Activated naive CD4-positive, alpha-beta T cell treated with anti-CD3 and anti-CD28 coated beads, Interleukin-2, amount 50 U/mL, for 72 hours (primary cell): Measurements from ENCODE around the gene GALNT1. TPM values are rescaled to one million over a fixed set of nuclear protein-coding genes. Genes with fewer than 3 reads are reported as not detected.

Source experiments
- ATAC-seq, 2 donors: fragments of 150-1000 bp; cut with Tn5 transposase; 2 replicates each; pipeline ENCODE4 v1.10.0; 2021; ENCODE audit warnings: mild to moderate bottlenecking in 2 of 2, moderate library complexity in 2 of 2
- DNase-seq, 2 donors: peaks; one replicate each; pipeline ENCODE4 v3.0.0; 2021 to 2022; ENCODE audit warnings: low spot score in 2 of 2
- H3K27ac Mint-ChIP-seq, 2 donors: one replicate each; pipeline ENCODE4 v1.8.0; 2022; ENCODE audit warnings: mild to moderate bottlenecking in 2 of 2, mixed read lengths in 2 of 2
- H3K36me3 Mint-ChIP-seq, 2 donors: one replicate each; pipeline ENCODE4 v1.8.0; 2022; ENCODE audit warnings: mixed read lengths in 2 of 2
- H3K9me3 Mint-ChIP-seq, 2 donors: one replicate each; pipeline ENCODE4 v1.8.0; 2022; ENCODE audit warnings: mixed read lengths in 2 of 2
- total RNA-seq, 2 donors: library from RNA; stranded (reverse); gene quantifications; one replicate each; pipeline ENCODE4 v1.2.3, GENCODE V29; 2022

GALNT1 gene
- total RNA-seq, 2 donors from 2014 or later = 16.4 to 47.6 TPM

- Mint-ChIP-seq H3K27ac (no peak overlapping the region), H3K9me3 (peaks cover 35 to 39% of the 10 kb centered on the region in 2 donors), H3K36me3 (peaks cover 39 to 60% of the 10 kb centered on the region in 2 donors)
- DNase-seq = no peak
- no peak for ATAC-seq
Measured at GRCh38 chr18:35603528-35603927, 22.0 kb downstream of the GALNT1 start.

DNA sequence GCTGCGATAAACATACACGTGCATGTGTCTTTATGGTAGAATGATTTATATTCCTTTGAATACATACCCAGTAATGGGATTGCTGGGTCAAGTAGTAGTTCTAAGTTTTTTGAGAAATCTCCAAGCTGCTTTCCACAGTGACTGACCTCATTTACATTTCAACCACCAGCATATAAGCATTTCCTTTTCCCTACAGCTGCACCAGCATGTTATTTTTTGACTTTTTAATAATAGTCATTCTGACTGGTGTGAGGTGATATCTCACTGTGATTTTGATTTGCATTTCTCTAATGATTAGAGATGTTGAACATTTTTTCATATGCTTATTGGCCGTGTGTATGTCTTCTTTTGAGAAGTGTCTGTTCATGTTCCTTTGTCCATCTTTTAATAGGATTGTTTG is 22.8 kb downstream of the GALNT1 start:
- peaks cover 38 to 55% of the 10 kb centered on the region in 2 donors for H3K36me3 Mint-ChIP-seq
- DNase-seq (no peak), ATAC-seq (no peak)
- peaks cover 35 to 39% of the 10 kb centered on the region in 2 donors for H3K9me3 Mint-ChIP-seq
- no peak overlapping the region for H3K27ac Mint-ChIP-seq

- ATAC-seq = peak in 1 of 2 donors; percentile 63
- peaks cover 22 to 26% of the 10 kb centered on the region in 2 donors for H3K9me3 Mint-ChIP-seq
- peaks cover 23 to 41% of the 10 kb centered on the region in 2 donors for H3K36me3 Mint-ChIP-seq
- no peak overlapping the region for H3K27ac Mint-ChIP-seq
- DNase-seq = no peak
Measured at GRCh38 chr18:35605686-35606417, 24.3 kb downstream of the GALNT1 start.

DNA sequence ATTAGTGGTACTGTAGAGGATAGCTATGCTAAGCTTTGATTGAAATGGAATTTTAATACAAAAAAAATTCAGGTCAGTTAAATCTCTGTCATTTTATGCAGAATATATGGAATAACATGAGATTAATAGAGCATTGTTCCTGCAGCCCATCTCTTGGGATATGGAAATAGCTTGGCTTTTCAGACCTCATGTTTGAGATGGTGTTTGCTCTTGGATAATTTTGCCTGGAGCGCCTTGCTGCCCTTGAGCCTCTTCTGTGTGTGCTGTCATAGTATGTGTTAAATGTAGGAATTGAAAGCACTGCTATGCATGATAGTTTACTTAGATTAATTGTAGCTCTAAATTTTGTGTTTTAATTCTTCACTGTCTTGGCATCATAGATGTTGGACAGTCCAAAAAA is 27.7 kb downstream of the GALNT1 start:
- DNase-seq (no peak), ATAC-seq (no peak)
- H3K27ac Mint-ChIP-seq = no peak overlapping the region
- H3K9me3 Mint-ChIP-seq = no peaks in the 10 kb centered on the region
- H3K36me3 Mint-ChIP-seq = peaks cover 0 to 7% of the 10 kb centered on the region in 2 donors

GRCh38 chr18:35610089-35610488 is 28.5 kb downstream of the GALNT1 start:
- no peaks in the 10 kb centered on the region for H3K9me3 Mint-ChIP-seq
- no peaks in the 10 kb centered on the region for H3K36me3 Mint-ChIP-seq
- H3K27ac Mint-ChIP-seq = no peak overlapping the region
- DNase-seq (no peak), ATAC-seq (no peak)

DNA sequence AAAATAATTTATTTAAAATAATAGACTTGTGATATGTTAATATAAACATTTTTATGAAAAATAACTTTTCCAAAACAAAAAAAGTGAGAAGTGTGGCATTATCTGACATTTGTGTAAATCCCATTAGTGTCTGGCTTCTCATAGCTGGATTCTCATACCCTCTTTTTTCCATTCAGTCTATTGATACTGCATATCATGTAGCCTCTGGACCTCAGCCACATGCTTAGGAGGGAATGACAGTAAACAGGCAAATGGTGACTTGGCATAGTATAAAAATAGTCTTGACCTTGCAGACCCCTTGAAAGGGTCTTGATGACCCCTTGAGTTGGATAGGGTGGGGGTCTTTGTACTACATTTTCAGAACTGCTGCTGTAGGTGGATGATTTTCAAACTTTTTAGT is 29.2 kb downstream of the GALNT1 start:
- DNase-seq (no peak), ATAC-seq (no peak)
- H3K36me3 Mint-ChIP-seq = no peaks in the 10 kb centered on the region
- H3K27ac Mint-ChIP-seq = no peak overlapping the region
- H3K9me3 Mint-ChIP-seq = no peaks in the 10 kb centered on the region

DNA sequence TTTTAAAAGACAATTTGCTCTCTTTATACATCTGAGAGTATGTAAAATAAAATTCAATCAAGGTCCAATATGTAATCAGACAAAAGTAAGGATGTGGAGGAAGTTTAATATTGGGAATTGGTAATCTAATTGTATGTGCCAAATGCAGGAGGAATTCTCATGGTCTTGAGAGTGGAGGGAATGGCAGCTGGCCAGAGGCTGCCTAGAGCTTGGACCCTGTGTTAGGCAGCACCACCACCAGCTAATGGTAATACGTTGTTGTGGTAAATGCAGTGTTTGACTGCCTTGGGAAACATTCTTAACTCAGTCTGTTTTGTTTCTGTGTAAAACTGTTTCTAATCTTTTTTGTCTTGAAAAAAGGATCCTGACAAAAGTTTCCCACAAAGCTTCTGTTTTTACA is 30.0 kb downstream of the GALNT1 start:
- no peak for ATAC-seq
- DNase-seq = no peak
- H3K27ac Mint-ChIP-seq = no peak overlapping the region
- no peaks in the 10 kb centered on the region for H3K36me3 Mint-ChIP-seq
- no peaks in the 10 kb centered on the region for H3K9me3 Mint-ChIP-seq

GRCh38 chr18:35616074-35616473 is 34.5 kb downstream of the GALNT1 start:
- DNase-seq (no peak), ATAC-seq (peak in 1 of 2 donors; percentile 7)
- H3K9me3 Mint-ChIP-seq = no peaks in the 10 kb centered on the region
- H3K36me3 Mint-ChIP-seq = no peaks in the 10 kb centered on the region
- peak overlapping the region in 1 of 2 donors; percentile 63 for H3K27ac Mint-ChIP-seq

GRCh38 chr18:35616664-35617423 is 35.3 kb downstream of the GALNT1 start:
- Mint-ChIP-seq H3K9me3 (no peaks in the 10 kb centered on the region), H3K27ac (no peak overlapping the region)
- ATAC-seq = peak; percentile 98

GRCh38 chr18:35617865-35618264 is 36.3 kb downstream of the GALNT1 start:
- ATAC-seq (no peak), DNase-seq (no peak)
- no peak overlapping the region for H3K27ac Mint-ChIP-seq
- H3K36me3 Mint-ChIP-seq = no peaks in the 10 kb centered on the region
- H3K9me3 Mint-ChIP-seq = no peaks in the 10 kb centered on the region

More at GRCh38 chr18:35616664-35617423, 35.3 kb downstream of the GALNT1 start:
- peak; percentile 54 to 57 for DNase-seq
- H3K36me3 Mint-ChIP-seq = no peaks in the 10 kb centered on the region

DNA sequence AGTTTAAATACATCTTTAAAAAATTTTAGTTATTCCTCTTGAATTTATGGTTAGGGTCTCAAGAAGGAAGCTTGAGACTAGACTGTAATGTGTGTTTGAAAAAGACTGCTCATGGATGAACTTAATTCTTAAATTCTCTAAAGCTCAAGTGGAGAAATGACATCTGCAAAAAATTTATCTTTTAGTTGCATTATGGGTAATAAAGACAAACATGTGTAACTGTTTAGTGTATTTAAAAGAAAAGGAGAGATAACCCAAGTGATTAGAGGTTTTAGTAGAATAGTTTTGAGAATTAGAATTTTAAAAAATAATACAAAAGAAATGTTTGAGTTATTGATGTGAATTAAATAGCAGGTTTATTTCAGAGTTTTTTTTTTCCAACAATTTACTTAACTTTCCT is 36.7 kb downstream of the GALNT1 start:
- ATAC-seq (no peak), DNase-seq (no peak)
- Mint-ChIP-seq H3K27ac (no peak overlapping the region), H3K36me3 (no peaks in the 10 kb centered on the region), H3K9me3 (no peaks in the 10 kb centered on the region)

DNA sequence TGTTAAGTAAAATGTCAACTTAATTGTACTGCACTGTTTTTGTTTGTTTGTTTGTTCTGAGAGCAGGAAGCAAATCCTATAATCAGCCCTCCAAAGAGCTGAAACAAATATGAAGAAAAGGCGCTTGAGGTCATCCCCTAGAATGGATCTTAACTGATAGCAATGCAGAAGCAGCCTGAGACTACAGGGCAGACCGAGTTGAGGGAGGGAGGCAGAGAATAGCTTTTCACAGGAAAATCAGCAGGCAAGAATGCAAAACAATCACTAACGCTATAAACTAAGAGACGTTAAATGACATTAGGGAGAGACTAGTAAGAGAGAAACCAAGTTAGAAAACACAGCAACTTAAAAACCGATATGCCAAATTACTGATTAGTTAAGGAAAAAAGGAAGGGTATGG is 37.2 kb downstream of the GALNT1 start:
- Mint-ChIP-seq H3K9me3 (no peaks in the 10 kb centered on the region), H3K36me3 (no peaks in the 10 kb centered on the region), H3K27ac (no peak overlapping the region)
- ATAC-seq = no peak
- no peak for DNase-seq

DNA sequence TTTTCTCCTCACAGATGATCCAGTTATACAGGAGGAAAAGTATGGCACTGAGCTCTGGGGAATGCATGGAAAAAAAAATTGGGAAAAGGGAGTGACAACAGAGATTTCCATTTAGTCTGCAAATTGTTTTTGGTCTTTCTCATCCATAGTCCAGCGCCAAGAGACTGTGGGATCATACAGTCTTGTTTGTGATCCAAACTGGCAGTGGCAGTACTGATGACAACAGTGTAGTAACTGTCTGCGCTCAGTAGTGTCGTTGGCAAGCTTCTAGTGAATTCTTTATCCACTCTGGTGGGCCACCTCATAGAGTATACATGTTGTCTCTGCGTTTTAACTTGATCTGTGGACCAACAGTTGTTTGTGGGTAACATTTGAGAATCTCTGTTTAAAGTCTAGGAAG is 37.9 kb downstream of the GALNT1 start:
- DNase-seq (no peak), ATAC-seq (no peak)
- no peaks in the 10 kb centered on the region for H3K36me3 Mint-ChIP-seq
- no peak overlapping the region for H3K27ac Mint-ChIP-seq
- no peaks in the 10 kb centered on the region for H3K9me3 Mint-ChIP-seq

DNA sequence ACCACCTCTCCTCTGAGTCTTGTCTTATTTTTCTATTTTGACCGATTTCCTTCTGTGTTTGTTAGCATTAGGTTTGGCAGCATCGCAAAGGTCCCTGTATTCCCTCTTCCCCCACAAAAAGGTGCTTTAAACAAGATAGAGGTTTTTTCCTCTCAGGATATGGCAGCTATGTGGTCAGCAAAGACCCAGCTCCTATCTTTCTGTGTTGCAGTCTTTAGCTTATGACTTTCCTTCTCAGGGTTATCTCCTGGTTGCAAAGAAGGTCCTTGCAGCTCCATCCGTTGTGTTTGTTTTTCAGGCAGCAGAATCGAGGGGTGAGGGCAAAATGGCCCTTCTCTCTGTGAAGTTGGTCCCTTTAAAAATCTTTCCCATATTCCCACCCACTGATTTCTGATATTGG is 38.4 kb downstream of the GALNT1 start:
- H3K27ac Mint-ChIP-seq = no peak overlapping the region
- DNase-seq (no peak), ATAC-seq (no peak)
- no peaks in the 10 kb centered on the region for H3K9me3 Mint-ChIP-seq
- peaks cover 0 to 1% of the 10 kb centered on the region in 2 donors for H3K36me3 Mint-ChIP-seq

DNA sequence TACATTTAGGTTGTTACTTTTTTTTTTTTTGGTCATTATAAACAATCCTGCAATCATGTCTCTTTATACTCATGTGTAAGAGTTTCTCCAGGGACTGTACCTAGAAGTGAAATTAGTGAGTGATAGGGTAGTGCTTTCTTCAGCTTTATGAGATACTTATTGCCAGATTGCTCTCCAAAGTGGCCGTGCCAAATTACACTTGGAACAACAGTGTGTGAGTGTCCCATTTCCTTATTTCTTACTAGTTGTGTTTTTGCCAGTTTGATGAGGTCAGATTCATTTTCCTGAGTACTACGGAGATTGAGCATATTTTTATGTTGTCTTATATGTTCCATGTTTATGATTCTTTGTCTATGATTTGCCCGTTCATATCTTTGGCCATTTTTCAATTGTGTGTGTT is 39.2 kb downstream of the GALNT1 start:
- ATAC-seq = no peak
- Mint-ChIP-seq H3K9me3 (no peaks in the 10 kb centered on the region), H3K36me3 (peaks cover 0 to 9% of the 10 kb centered on the region in 2 donors), H3K27ac (no peak overlapping the region)
- no peak for DNase-seq

GRCh38 chr18:35623255-35623654 is 41.7 kb downstream of the GALNT1 start:
- Mint-ChIP-seq H3K27ac (peak overlapping the region; percentile 0 to 76), H3K36me3 (peaks cover 10 to 29% of the 10 kb centered on the region in 2 donors), H3K9me3 (peaks cover 0 to 11% of the 10 kb centered on the region in 2 donors)
- ATAC-seq (no peak), DNase-seq (no peak)

GRCh38 chr18:35624146-35624545 is 42.6 kb downstream of the GALNT1 start:
- Mint-ChIP-seq H3K36me3 (peaks cover 10 to 38% of the 10 kb centered on the region in 2 donors), H3K9me3 (peaks cover 0 to 19% of the 10 kb centered on the region in 2 donors), H3K27ac (peak overlapping the region in 1 of 2 donors; percentile 76)
- no peak for DNase-seq
- ATAC-seq = peak; percentile 85 to 98
